ENCODE data around the gene CTNNA3. TPM values are rescaled to one million over a fixed set of nuclear protein-coding genes. Genes with fewer than 3 reads are reported as not detected.

Gene CTNNA3
- total and polyA plus RNA-seq, 2 donors (not counting 1 experiment from before 2014, with no cell fraction given): not detected

- H3K27ac ChIP-seq (ENCODE audit: insufficient read depth, low read length): no peak overlapping the region
- TF ChIP-seq CTCF (conservative IDR thresholded peaks at IDR 0.05 in 1 of 2, IDR thresholded peaks at IDR 0.05 in 1 of 2; ENCODE audit: low read depth in 1 of 2, low read length in 2 of 2) (no peak), EZH2 (IDR thresholded peaks at IDR 0.05; ENCODE audit: low read length, missing control alignments) (no peak)
- H3K79me2 ChIP-seq (ENCODE audit: control insufficient read depth, insufficient read depth, low read length): no peaks in the 10 kb centered on the region
- no peaks in the 10 kb centered on the region for H3K36me3 ChIP-seq (ENCODE audit: control insufficient read depth, insufficient read depth, low read length)
- DNase-seq (ENCODE audit: low read depth in 2 of 2): no peak
- H3K9me3 ChIP-seq (ENCODE audit: control insufficient read depth, insufficient read depth, low read depth, low read length): no peaks in the 10 kb centered on the region
- H3K4me1 ChIP-seq (ENCODE audit: control insufficient read depth, extremely low read depth, insufficient read depth, low read length): no peaks in the 10 kb centered on the region
- no peak overlapping the region for H3K4me3 ChIP-seq (replicated peaks in 1 of 4; ENCODE audit: control extremely low read depth in 1 of 4, insufficient read depth in 1 of 4, low read depth in 3 of 4, low read length in 4 of 4)
- H2AFZ ChIP-seq (ENCODE audit: low read length): no peak overlapping the region
- no peaks in the 10 kb centered on the region for H4K20me1 ChIP-seq (ENCODE audit: control insufficient read depth, extremely low read depth, insufficient read depth, low read length)
- no peaks in the 10 kb centered on the region for H3K27me3 ChIP-seq (ENCODE audit: control insufficient read depth, insufficient read depth, low read length)
- H3K9ac ChIP-seq (ENCODE audit: insufficient read depth, low read length): no peak overlapping the region
- no peak overlapping the region for H3K4me2 ChIP-seq (ENCODE audit: extremely low read depth, insufficient read depth, low read length)
Measured at GRCh38 chr10:66284621-66285020, 1411.4 kb downstream of the CTNNA3 start.

GRCh38 chr10:66283874-66284464, 1412.0 kb downstream of the CTNNA3 start:
- Histone ChIP-seq H3K4me1 (ENCODE audit: control insufficient read depth, extremely low read depth, insufficient read depth, low read length) (no peaks in the 10 kb centered on the region), H3K79me2 (ENCODE audit: control insufficient read depth, insufficient read depth, low read length) (no peaks in the 10 kb centered on the region), H3K4me2 (ENCODE audit: extremely low read depth, insufficient read depth, low read length) (no peak overlapping the region), H3K27me3 (ENCODE audit: control insufficient read depth, insufficient read depth, low read length) (no peaks in the 10 kb centered on the region), H3K36me3 (ENCODE audit: control insufficient read depth, insufficient read depth, low read length) (no peaks in the 10 kb centered on the region), H3K9me3 (ENCODE audit: control insufficient read depth, insufficient read depth, low read depth, low read length) (no peaks in the 10 kb centered on the region), H4K20me1 (ENCODE audit: control insufficient read depth, extremely low read depth, insufficient read depth, low read length) (no peaks in the 10 kb centered on the region), H3K9ac (ENCODE audit: insufficient read depth, low read length) (no peak overlapping the region), H3K27ac (ENCODE audit: insufficient read depth, low read length) (no peak overlapping the region), H3K4me3 (replicated peaks in 1 of 4; ENCODE audit: control extremely low read depth in 1 of 4, insufficient read depth in 1 of 4, low read depth in 3 of 4, low read length in 4 of 4) (no peak overlapping the region), H2AFZ (ENCODE audit: low read length) (no peak overlapping the region)
- TF ChIP-seq CTCF (conservative IDR thresholded peaks at IDR 0.05 in 1 of 2, IDR thresholded peaks at IDR 0.05 in 1 of 2; ENCODE audit: low read depth in 1 of 2, low read length in 2 of 2) (no peak), EZH2 (IDR thresholded peaks at IDR 0.05; ENCODE audit: low read length, missing control alignments) (no peak)
- DNase-seq (ENCODE audit: low read depth in 2 of 2): no peak

- Histone ChIP-seq H3K4me3 (replicated peaks in 1 of 4; ENCODE audit: control extremely low read depth in 1 of 4, insufficient read depth in 1 of 4, low read depth in 3 of 4, low read length in 4 of 4) (no peak overlapping the region), H3K27me3 (ENCODE audit: control insufficient read depth, insufficient read depth, low read length) (no peaks in the 10 kb centered on the region), H4K20me1 (ENCODE audit: control insufficient read depth, extremely low read depth, insufficient read depth, low read length) (no peaks in the 10 kb centered on the region), H3K9me3 (ENCODE audit: control insufficient read depth, insufficient read depth, low read depth, low read length) (no peaks in the 10 kb centered on the region), H3K36me3 (ENCODE audit: control insufficient read depth, insufficient read depth, low read length) (no peaks in the 10 kb centered on the region), H3K79me2 (ENCODE audit: control insufficient read depth, insufficient read depth, low read length) (no peaks in the 10 kb centered on the region), H3K27ac (ENCODE audit: insufficient read depth, low read length) (no peak overlapping the region), H3K4me2 (ENCODE audit: extremely low read depth, insufficient read depth, low read length) (no peak overlapping the region), H2AFZ (ENCODE audit: low read length) (no peak overlapping the region), H3K9ac (ENCODE audit: insufficient read depth, low read length) (no peak overlapping the region), H3K4me1 (ENCODE audit: control insufficient read depth, extremely low read depth, insufficient read depth, low read length) (no peaks in the 10 kb centered on the region)
- TF ChIP-seq CTCF (conservative IDR thresholded peaks at IDR 0.05 in 1 of 2, IDR thresholded peaks at IDR 0.05 in 1 of 2; ENCODE audit: low read depth in 1 of 2, low read length in 2 of 2) (no peak), EZH2 (IDR thresholded peaks at IDR 0.05; ENCODE audit: low read length, missing control alignments) (no peak)
- no peak for DNase-seq (ENCODE audit: low read depth in 2 of 2)
Measured at GRCh38 chr10:66283064-66283463, 1412.9 kb downstream of the CTNNA3 start.
